Activated T-cell treated with anti-CD3 and anti-CD28 coated beads for 24 hours (primary cell): ENCODE data around the gene SLC4A1.
"Not testable (repeated sequence)": the region's sequence is repeated elsewhere in the genome, so short reads cannot be mapped to it uniquely, and the experiment has no call there.

ENCODE experiments used
- DNase-seq: peaks from one replicate; pipeline ENCODE4 v3.0.0-alpha.2; 2020; ENCODE audit warnings: low read depth

SLC4A1 gene

DNA sequence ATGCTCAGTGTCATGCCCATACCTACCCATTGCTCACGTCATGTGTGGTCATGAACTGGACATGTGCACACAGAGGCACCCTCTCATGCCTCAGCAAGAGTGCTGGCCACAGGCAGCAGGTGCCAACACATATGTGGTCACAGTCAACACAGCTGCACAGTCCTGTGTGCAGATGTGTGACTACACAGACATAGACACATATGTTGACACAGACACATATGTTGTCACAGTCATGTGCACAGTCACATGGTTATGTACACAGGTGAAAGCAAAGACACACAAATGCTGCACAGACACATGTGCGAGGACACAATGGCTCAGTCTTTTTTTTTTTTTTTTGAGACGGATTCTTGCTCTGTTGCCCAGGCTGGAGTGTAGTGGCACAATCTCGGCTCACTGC lies 11.3 kb downstream of the SLC4A1 start:
- DNase-seq = no peak

DNA sequence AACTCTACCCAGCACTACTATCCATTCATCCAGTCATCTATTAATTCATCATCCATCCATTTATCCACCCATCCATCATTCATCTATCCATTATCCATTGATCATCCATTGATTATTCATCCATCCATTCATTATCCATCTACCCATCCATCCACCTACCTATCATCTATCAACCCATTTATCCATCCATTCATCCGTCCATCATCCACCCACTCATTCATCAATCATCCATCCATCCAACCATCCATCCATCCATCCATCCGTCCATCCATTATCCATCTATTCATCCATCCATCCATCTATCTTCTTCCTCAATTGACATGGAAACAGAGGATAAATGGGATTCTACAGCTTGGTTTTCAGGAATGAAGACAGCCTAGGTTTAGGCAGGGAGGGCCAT lies 12.0 kb downstream of the SLC4A1 start:
- DNase-seq = no peak

DNA sequence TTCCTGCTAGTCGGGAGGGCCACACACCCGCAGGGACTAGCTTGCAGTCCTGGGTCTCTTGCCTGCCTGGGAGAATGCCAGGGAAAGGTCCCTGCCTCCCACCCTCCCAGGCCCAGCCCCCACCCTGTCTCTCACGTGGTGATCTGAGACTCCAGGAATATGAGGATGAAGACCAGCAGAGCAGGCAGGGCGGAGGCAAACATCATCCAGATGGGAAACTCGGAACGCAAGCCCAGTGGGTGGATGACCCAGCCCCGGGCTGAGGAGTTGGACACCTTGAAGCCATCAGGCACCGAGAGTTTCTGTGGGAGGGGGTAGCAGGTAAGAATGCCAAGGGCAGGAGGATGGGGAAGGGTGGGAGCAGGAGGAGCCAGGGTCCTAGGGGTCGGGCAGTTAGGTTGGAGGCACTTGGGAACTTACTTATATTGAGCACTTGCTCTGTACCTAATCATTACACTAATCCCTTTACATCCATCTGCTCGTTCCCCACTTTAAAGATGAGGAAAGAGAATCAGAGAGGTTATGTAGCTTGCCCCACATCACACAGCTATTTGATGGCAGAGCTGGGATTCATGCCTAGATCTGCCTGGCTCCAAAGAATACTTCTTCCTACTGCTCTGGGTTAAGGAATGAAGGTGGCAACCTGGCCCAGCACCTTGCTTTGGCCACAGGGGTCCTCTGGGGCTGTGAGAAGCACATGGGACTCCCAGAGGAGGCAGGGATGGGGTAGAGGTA lies 13.4 kb downstream of the SLC4A1 start:
- no peak for DNase-seq

DNA sequence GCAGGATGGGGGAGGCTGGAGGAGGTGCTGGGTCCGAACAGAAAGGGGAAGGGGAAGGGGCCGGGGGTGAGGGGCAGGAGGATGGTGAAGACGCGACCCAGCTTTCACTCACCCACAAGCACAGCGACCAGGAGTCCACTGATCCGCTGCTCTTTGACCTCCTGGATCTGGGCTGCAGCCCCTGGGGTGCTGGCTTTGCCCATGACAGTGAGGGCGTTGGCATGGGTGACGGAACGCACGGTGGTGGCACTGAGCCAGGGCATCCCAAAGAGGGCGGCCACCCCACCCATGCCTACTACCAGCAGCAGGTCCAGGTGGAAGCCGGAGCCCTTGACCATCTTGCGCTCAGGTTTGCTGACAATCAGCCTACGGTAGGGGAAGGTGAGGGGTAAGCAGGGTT lies 14.9 kb downstream of the SLC4A1 start:
- no peak for DNase-seq

DNA sequence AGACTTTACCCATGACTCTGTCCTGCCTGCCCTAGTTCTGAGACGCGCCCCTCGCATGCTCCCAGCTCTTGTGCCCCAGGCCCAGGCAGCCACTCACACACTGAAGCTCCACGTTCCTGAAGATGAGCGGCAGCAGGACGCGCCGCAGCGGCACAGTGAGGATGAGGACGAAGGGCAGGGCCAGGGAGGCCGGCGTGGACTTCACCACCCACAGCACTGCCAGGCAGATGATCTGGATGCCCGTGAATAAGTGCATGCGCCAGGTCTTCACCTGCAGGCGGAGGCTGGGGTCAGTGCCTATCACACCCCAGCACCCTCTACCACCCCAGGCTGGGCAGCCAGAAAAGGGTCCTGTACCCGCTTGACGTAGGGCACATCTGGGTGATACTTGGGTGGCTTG lies 16.9 kb downstream of the SLC4A1 start:
- no peak for DNase-seq

DNA sequence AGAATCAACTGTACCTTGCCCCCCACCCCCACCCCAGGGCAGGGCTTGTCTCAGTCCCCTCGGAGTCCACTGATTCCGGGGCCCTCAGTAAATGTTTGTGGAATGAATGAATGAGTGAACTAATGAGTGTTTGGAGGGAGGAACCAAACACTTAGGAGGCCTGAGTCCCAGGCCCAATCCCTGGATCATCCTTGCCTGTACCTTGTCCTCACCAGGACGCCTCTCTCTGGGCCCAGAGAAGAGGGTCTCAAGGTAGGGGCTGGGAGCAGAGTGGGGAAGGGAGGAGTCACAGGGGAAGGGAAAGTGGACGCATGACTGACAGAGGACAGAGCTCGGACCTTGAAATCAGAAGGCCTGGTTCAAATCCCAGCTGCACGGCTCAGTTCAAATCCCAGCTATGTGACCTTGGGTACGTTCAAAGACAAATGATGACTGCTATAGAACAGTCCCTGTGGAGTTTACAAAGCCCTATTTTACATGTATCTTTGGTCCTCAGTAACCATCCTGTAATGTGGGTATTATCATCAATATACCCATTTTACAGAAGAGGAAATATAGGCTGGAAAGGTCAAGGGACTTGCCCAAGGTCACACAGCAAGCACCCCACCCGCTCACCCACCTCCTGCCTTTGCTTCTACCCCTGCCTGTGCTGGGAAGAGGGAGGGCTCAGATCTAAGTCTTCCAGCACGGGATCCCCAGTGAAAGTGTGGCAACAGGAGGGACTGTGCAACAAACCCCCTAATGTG lies 18.3 kb downstream of the SLC4A1 start:
- no peak for DNase-seq

DNA sequence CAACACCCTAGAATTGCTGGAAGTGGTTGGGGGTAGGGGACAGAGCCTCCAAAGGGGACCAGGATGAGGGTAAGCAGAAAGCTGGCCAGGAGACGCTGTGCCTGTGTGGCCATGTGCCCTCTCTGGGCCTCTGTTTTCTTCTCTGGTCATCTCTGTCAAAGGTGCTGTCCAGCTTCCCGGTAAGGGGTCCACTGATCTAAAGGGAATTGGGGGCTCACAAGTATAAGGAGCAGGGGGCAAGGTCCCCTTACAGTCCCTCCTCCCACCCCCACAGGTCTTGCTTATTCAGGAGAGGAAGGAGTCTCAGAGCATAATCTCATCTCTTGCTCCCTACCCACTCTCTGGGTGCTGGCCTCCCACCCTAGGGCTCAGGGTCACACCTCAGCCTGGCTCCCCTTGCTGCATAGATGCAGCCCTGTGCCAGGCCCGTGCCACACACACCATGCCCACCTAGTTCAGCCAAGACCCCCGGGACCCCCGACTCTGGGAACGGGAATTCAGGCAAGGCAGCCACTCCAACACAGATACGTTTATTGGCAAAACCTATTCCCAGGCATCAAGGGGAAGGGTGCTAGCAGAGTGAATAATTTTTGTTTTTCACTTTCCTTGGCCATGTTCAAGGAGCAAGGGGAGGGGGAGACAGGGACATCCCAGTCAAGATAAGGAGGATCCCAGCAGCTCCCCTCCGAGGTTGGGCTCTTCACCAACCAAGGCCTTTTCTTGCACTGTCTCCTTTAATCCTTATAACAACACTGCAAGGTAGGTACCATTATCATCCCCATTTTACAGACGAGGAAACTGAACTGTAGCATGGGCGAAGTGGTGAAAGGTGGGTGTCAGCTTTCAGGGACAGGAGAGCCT lies 19.8 kb downstream of the SLC4A1 start:
- DNase-seq = no peak

DNA sequence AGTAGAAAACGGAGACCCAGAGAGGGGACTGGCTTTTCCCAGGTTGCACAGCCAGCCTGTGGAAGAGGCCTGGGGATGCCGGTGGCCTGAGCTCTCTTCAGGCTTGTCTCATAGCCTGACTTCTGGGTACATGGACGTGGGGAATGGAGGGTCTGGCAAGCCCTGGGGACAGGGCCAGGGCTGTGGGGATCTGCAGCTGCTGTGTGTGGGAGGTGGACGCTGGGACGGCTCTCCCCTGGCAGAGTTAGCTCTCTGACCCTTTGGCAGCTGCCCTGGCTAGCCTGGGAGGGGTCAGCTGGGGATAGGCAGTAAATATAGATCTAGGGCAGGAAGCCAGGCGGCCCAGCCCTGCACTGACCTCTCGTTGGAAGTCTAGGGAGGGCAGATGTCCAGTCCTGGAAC lies 20.5 kb downstream of the SLC4A1 start:
- DNase-seq = no peak

DNA sequence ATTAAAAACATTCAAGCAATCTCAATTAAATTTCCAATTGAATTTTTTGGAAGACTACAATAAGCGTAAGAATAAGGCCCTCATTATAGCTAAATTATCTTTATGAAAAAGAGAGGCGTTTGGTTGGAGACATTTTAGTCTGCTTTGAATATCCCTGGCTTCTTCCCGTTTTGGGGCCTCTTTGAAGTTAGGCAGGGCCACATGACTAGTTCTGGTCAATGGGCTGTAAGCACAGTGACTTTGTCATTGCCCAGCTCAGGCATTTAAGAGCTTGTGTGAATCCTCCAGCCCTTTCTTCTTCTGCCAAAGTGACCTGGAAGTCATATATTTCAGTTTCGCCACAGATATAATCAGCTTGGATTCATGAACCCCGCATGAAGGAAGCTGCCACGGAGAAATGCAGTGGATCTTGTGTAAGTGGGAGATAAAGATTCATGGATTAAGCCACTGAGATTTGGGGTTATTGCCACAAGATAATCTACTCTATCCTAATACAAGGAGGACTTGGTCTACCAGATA lies 26.8 kb downstream of the SLC4A1 start:
- no peak for DNase-seq

DNA sequence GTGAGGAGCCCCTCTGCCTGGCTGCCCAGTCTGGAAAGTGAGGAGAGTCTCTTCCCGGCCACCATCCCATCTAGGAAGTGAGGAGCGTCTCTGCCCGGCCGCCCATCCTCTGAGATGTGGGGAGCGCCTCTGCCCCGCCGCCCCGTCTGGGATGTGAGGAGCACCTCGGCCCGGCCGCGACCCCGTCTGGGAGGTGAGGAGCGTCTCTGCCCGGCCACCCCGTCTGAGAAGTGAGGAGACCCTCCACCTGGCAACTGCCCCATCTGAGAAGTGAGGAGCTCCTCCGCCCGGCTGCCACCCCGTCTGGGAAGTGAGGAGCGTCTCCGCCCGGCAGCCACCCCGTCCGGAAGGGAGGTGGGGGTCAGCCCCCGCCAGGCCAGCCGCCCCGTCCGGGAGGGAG lies 30.0 kb downstream of the SLC4A1 start:
- DNase-seq = not testable (repeated sequence)

DNA sequence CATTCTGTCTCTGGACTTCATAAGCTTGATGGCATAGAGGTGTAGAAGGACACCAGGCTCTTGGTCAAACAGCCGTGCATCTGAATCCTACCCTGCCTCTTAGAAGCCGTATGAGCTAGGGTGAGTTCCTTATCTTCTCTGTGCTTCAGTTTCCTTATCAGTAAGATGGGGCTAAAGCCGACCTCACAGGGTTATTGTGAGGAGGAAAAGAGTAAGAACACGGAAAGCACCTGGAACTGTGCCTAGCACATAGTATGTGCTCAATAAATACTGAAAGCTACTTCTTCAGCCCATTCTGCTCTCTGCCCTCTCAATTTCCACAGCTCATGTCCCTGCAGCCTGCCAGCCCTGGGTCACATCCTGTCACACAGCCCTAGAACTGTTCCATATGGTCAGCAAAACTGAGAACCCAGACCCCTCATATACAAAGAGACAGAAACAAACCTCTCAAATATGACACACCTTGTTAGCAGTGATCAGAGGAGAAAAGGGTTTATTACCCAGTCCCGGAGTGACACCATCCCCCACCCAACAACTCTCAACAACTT lies 31.4 kb downstream of the SLC4A1 start:
- no peak for DNase-seq

DNA sequence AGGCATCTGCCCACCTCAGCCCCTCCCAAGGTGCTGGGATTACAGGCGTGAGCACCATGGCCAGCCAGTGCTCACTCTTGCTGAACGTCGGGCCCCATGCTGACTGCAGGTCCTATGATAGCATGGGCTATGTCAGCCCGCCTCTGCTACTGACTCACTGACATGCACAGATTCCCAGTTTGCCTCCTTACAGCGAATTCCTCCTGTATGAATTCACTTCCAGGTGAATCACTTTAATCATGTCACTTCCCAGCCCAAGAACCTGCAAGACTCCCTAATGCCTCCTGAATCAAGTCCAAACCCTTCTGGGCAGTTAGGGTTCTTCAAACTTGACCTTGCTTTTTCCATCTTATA lies 32.4 kb downstream of the SLC4A1 start:
- no peak for DNase-seq

DNA sequence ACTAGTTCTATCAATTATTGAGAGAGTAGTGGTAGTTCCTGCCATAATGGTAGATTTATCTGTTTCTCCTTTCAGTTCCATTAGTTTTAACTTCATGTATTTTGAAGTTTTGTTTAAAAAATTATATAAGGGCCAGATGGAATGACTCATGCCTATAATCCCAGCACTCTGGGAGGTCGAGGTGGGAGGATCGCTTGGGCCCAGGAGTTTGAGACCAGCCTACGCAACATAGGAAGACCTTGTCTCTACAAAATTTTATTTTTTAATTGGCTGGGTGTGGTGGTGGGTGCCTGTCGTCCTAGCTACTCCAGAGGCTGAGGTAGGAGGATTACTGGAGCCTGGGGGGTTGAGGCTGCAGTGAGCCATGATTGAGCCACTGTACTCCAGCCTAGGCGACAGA lies 34.4 kb downstream of the SLC4A1 start:
- DNase-seq = no peak

DNA sequence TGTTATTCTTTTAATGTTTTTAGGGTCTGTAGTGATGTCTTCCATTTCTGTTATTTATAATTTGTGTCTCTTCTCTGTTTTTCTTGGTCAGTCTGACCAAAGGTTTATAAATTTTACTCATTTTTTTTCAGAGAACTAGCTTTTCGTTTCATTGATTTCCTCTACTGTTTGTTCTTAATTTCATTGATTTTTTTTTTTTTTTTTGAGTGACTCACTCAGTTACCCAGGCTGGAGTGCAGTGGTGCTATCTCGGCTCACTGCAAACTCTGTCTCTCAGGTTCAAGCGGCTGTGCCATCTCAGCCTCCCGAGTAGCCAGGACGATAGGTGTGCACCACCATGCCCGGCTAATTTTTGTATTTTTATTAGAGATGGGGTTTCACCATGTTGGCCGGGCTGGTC lies 35.9 kb downstream of the SLC4A1 start:
- no peak for DNase-seq

DNA sequence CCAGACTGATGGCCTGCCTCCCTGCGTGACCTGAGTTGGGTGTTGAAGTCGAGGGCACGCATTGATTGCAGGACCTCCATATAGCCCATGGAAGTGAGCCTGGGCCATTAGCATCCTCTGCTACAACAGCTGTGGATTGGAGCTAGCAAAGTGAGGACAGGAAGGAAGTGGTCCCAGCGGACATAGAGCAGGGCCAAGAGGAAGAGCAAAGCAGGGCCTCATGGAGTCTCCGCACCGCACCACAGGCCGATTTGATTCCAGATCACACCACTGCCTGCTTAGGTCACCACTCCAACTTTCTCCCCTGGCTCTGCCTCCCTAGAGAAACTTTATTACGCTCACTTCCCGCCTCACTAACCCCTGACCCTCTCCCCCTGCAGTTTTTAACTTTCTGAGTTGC lies 37.8 kb downstream of the SLC4A1 start:
- DNase-seq = no peak

DNA sequence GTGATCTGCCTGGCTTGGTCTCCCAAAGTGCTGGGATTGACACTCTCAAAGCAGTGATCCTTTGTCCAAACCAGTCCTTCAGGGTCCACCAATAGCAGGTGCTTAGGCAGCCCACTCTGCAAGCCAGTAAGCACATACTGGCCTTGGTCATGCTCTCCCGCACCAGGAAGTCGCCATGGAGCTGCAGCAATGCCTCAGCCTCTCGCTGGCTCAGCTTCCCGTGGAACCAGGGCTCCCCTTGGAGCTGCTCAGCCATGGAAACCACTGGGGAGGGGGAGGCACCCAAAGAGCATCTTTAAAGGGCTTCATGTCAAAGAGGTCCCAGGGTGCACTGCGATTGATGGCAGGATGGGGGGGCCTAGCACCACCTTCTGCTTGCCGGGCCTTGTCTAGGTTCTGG lies 38.8 kb downstream of the SLC4A1 start:
- DNase-seq = no peak

DNA sequence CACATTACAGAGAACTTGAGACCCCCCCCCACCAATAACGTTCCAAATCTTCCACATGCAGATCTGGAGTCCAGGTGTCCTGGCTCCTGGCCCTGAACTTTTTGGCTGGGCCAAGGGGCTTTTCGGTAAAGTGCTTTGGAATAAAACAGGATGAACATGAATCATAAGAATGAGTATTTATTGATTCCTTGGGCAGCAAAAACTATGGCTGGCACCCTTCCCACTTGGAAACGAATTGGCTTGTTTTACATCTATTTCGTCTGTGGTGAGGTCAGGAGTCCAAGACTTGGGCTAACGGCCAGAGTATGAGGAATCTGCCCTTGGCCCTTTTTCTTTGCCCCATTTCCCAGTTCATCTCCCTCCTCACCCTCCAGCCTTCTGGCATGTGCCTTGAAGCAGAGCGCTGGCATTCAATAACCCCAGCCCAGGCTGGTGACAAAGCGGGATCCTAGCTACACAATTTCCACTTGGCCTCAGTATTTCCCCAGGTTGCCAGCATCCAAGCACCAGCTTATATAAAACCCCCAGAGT lies 44.3 kb downstream of the SLC4A1 start:
- no peak for DNase-seq

DNA sequence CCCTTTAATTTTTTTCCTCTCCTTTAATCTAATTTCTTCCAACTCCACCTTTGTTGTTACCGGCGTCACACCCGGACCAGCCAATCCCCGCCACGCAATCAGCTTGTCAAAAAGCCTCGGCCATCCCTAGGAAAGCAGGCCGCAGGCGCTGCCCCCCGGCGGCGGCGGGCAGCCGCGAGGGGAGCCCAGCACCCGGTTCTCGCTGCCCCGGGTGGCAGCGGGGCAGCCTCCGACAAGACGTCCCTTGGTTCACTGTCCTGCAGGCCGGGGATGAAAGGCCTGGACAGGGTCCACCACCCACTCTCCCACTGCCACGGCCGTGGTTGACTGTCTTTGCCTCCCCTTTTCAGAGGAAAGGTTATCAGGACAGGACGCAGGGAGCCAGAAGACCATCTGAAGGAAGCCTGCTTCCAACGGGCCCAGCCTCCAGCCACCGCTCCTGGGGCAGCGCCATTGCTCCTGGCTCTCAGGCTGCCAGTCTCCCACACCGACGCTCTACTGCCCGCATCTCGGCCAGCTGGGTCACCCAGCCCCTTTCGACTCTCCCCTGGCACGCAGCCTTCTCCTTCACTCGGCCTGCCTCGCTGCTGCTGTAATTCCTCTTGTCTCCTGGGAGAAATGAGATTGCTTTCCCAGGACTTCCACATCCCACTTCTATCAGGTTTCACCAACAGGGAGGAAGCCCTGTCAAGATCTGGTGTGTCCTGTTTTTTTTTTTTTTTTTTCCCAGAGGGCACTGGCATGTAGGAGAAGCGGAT lies 45.6 kb downstream of the SLC4A1 start:
- DNase-seq = no peak

DNA sequence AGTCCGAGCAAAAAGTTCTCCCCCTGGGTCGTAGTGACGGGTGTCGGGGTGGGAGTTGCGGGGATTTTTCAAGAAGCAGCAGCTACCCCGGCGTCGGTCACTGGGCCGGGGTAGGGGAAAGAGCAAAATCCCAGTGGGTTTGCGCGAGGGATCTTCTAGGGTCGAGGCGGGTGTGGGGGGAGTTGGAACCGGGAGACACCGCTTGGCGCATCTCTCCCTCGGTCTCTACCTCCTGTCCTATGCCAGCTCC lies 46.1 kb downstream of the SLC4A1 start:
- no peak for DNase-seq

DNA sequence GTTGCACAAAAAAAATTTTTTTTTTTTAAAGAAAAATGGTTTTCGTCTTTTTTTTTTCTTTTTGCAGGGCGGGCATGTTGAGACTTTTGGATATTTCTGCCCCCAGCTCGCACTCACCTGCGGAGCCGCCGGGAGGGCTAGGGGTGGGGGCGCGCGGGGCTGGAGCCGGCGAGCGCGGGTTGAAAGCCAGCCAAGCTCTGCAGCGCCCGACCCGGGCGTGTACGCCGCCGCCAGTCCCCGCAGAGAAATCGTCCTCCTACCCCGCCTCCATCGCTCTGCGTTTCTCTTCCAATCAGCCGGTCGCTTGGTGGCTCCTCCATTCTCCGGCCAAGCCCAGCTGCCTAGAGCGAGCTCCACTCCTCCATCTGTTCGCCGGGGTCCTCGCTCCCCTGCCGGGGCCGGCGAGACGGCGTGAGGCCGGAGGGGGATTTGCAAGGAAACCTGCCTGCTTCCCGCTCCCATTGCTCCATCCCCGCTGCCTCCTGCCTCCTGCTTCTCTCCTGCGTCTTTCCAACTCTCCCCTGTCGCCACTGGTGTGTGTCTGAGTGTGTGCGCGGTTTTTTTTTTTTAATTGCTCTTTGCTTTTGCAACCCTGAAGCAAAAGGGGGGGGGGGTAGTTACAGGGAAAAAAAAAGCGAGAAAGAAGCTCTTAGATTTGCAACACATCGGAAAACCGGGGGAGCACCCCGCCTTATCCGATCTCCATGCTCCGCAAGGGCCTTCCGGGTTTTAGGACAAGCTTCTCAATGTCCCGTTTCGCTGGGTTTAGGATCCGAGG lies 46.7 kb downstream of the SLC4A1 start:
- DNase-seq = peak; percentile 46
